Activated CD4-positive, alpha-beta T cell treated with anti-CD3 and anti-CD28 coated beads, Interleukin-2, amount 10 ng/mL, durations not matched to agents 7 days and 5 days (primary cell): ENCODE measurements around the gene ATP9B. TPM values are rescaled to one million over a fixed set of nuclear protein-coding genes. Genes with fewer than 3 reads are reported as not detected.
"Not testable (repeated sequence)": the region's sequence is repeated elsewhere in the genome, so short reads cannot be mapped to it uniquely, and the experiment has no call there.

Experiments
- CTCF ChIA-PET: fragments of 350-600 bp; sonication (Branson Sonifier 250); formaldehyde crosslinking; loops from one replicate; lab custom pipeline; 2021; ENCODE audit warnings: antibody characterized with exemption; lab: Charles Lee
- POLR2A ChIA-PET: fragments of 350-600 bp; sonication (Branson Sonifier 250); formaldehyde crosslinking; loops from one replicate; lab custom pipeline; 2021; ENCODE audit warnings: antibody characterized with exemption; lab: Charles Lee
- DNase-seq: peaks from one replicate; pipeline ENCODE4 v3.0.0-alpha.2; 2020
- H3K27ac Mint-ChIP-seq: one replicate; pipeline ENCODE4 v1.8.0; 2021; ENCODE audit warnings: mild to moderate bottlenecking, moderate library complexity, mixed read lengths
- H3K27me3 Mint-ChIP-seq: one replicate; pipeline ENCODE4 v1.8.0; 2021; ENCODE audit warnings: mixed read lengths
- H3K36me3 Mint-ChIP-seq: one replicate; pipeline ENCODE4 v1.8.0; 2021; ENCODE audit warnings: low read depth, mixed read lengths
- H3K4me1 Mint-ChIP-seq: one replicate; pipeline ENCODE4 v1.8.0; 2021; ENCODE audit warnings: mixed read lengths
- H3K4me3 Mint-ChIP-seq: one replicate; pipeline ENCODE4 v1.8.0; 2021; ENCODE audit warnings: mild to moderate bottlenecking, moderate library complexity, mixed read lengths
- H3K9me3 Mint-ChIP-seq: one replicate; pipeline ENCODE4 v1.8.0; 2021; ENCODE audit warnings: mixed read lengths
- total RNA-seq, 2 experiments: library from RNA; stranded (reverse); gene quantifications; one replicate each; pipeline ENCODE4 v1.2.3, GENCODE V29; 2021

Gene ATP9B
- total RNA-seq, 2 experiments from 2014 or later = 29.8 to 30.5 TPM

DNA sequence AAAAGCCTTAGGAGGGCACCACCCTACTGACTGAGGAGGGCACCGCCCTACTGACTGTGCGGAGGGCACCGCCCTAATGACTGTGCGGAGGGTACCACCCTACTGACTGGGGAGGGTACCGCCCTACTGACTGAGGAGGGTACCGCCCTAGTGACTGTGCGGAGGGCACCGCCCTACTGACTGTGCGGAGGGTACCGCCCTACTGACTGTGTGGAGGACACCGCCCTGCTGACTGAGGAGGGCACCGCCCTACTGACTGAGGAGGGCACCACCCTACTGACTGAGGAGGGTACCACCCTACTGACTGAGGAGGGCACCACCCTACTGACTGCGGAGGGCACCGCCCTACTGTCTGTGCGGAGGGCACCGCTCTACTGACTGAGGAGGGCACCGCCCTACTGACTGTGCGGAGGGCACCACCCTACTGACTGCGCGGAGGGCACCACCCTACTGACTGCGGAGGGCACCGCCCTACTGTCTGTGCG lies 176.4 kb downstream of the ATP9B start:
- CTCF ChIA-PET = no interaction called here
- Mint-ChIP-seq H3K4me1 (peaks cover 12% of the 10 kb centered on the region), H3K27ac (peak overlapping the region; percentile 75), H3K36me3 (no peaks in the 10 kb centered on the region), H3K9me3 (no peaks in the 10 kb centered on the region), H3K4me3 (no peak overlapping the region), H3K27me3 (no peaks in the 10 kb centered on the region)
- peak; percentile 37 for DNase-seq
- POLR2A ChIA-PET = no interaction called here

DNA sequence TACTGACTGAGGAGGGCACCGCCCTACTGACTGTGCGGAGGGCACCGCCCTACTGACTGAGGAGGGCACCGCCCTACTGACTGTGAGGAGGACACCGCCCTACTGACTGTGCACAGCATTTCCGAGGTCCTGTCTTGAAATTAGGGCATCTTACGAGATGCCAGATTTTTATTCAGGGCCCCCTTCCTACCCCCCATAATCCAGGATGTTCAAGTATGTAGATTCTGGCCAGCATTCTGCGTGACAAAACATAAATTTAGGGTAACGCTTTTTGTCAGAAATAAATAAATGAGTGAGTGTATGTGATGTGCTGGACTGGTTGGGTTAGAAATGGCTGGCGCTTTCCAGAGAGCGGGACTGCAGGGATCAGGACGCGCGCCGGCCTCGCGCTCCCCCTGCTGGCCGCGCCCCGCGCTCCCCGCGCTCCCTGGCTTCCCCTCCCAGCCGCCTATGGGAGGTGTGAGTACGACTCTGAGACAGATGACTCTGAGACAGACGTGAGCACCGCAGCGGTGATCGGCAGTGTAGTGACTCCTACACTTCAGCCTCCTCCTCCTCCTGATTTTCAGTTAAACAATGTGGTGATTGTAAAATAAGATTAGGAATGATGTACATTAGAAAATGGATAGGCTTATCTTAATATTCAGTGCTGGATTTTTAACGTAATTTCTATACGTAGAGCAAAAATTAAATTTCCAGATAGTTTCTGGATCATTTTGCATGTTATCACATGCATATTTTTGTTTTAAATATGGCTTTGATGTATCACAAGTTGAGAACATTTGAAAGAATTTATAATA lies 177.3 kb downstream of the ATP9B start:
- Mint-ChIP-seq H3K27ac (peak overlapping the region; percentile 85), H3K9me3 (no peaks in the 10 kb centered on the region), H3K4me3 (peak overlapping the region; percentile 55), H3K4me1 (peaks cover 12% of the 10 kb centered on the region), H3K36me3 (no peaks in the 10 kb centered on the region), H3K27me3 (no peaks in the 10 kb centered on the region)
- POLR2A ChIA-PET = no interaction called here
- DNase-seq = peak; percentile 67
- CTCF ChIA-PET = no interaction called here

DNA sequence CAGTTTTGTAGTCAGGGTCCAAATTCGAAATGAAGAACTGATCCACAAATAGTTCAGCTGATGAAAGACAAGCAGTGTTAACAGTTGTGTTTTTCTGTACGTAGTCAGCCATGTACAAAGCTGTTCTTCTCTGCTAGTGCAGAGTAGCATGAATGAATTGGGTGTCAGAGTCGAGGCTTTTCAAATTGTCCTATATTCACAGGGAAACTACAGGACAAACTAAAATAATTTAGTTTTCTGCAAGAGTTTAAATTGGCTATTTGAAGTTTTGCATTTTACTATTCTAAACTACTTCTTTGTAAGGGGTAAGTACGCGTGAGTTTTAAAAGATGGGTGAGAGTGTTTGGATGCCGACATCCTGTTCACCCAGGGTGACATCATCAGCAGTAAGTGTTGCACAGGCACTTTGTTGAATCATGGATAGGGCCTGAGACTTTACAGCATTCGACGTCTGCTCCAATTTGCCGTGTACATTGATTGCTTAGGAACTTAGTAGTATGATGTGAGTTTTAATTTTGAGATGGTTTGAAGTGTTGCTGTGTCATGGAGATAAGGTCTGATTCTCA lies 179.4 kb downstream of the ATP9B start:
- Mint-ChIP-seq H3K27me3 (no peaks in the 10 kb centered on the region), H3K9me3 (no peaks in the 10 kb centered on the region), H3K36me3 (no peaks in the 10 kb centered on the region), H3K4me1 (peaks cover 12% of the 10 kb centered on the region), H3K4me3 (no peak overlapping the region), H3K27ac (no peak overlapping the region)
- CTCF ChIA-PET = no interaction called here
- POLR2A ChIA-PET = no interaction called here
- no peak for DNase-seq

DNA sequence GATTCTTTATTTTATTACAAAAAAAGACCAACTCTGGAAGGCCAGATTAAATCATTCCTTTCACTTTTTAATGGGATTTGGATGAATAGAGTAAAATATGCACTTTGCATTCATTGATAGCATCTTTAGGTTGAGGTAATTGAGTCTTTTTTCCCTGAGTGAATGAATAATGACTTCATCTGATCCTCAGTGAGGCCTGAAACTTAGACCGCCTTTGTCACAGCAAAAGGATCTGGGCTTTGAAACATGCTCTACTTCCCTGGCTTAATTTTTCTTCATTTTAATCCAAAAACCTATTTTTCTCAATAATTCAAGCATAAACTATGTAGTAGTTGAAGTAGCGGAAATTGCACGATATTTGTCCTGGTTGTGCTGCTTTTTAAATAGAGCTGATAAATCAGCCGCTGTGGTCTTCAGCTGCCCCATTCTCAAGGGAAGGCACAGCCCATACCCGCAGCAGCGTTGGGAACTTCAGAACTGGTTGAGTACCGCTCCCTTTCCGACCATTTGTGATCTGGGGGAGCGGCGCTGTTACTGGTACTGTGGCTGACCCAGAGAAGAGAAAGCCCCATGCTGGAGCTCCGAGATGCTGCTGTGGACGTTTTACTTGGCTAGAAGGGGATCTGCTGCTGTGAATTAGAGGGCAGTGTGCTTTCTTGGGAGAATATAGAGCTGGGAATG lies 181.2 kb downstream of the ATP9B start:
- CTCF ChIA-PET = no interaction called here
- Mint-ChIP-seq H3K36me3 (peaks cover 2% of the 10 kb centered on the region), H3K4me1 (peaks cover 9% of the 10 kb centered on the region), H3K27ac (no peak overlapping the region), H3K4me3 (no peak overlapping the region), H3K9me3 (no peaks in the 10 kb centered on the region), H3K27me3 (no peaks in the 10 kb centered on the region)
- POLR2A ChIA-PET = no interaction called here
- no peak for DNase-seq

DNA sequence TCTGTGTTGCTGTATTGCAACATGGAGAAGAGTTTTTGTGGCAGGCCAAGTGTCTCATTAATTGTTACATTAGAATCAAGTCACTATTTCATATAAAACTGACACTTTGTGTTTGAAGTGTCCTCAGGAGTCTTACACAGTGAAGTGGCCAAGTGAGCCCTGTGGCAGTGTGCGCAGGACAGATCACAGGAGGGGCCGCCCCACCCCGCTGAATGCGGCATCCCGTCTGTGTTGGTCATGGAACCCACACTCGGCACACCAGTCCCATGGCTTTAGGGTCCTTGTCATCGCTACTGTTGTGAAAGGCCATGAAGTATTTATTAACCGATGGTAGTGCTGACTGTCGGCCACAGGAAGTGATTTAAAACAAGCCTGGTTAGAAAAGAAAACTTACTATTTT lies 181.8 kb downstream of the ATP9B start:
- Mint-ChIP-seq H3K27ac (no peak overlapping the region), H3K36me3 (peaks cover 2% of the 10 kb centered on the region), H3K9me3 (no peaks in the 10 kb centered on the region), H3K4me1 (peaks cover 9% of the 10 kb centered on the region), H3K27me3 (no peaks in the 10 kb centered on the region), H3K4me3 (no peak overlapping the region)
- POLR2A ChIA-PET = no interaction called here
- CTCF ChIA-PET = no interaction called here
- DNase-seq = no peak

DNA sequence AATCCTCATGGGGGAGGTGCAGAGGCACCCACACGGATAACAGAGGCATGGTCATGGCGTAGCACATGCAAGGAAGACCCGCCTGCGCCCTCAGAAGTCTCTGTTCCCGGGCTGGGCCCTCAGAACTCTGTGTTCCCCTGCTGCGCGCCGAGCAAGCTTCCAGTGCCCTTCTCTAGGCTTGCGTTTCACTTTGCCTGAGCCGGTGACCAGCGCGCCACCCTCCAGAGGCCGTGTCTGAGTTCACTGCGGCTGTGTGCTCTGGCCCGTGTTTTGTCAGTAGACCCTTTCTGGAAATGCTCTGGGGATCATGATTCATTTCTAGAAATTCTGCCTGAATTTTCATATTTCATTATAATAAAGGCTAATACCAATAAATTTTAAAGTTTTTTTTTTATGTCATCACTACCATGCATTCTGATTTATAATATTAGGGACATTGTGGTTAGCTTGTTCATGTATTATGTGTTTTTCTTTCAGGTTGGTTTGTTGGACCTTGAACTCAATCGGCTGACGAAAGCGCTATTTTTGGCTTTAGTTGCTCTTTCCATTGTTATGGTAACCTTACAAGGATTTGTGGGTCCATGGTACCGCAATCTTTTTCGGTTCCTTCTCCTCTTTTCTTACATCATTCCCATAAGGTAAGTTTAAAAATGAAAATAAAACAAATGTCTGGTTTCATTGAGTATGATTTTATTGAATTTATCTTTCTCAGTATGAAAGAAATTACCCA lies 183.9 kb downstream of the ATP9B start:
- H3K9me3 Mint-ChIP-seq = no peaks in the 10 kb centered on the region
- no peak overlapping the region for H3K27ac Mint-ChIP-seq
- H3K4me3 Mint-ChIP-seq = no peak overlapping the region
- H3K27me3 Mint-ChIP-seq = no peaks in the 10 kb centered on the region
- ChIA-PET POLR2A (no interaction called here), CTCF (no interaction called here)
- H3K36me3 Mint-ChIP-seq = peaks cover 2% of the 10 kb centered on the region
- H3K4me1 Mint-ChIP-seq = peaks cover 2% of the 10 kb centered on the region
- no peak for DNase-seq

DNA sequence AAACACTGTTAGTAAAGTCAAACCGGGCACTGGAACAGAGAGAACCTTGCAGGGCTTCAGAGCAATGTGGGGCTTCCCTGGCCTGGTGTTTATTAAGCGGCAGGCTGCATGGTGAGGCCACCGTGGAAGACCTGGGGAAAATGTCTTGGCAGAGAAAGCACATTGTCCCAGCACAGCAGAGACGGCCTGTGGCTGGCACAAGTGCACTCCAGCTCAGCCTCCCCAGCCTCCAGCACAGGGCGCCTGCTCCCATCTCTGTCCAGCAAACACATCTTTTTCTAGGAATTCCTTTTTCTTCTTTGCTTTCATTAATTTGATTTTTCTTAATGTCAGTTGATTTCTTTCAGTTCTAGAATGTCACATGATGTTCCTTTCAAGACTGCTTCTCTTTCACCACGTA lies 188.3 kb downstream of the ATP9B start:
- Mint-ChIP-seq H3K4me1 (no peaks in the 10 kb centered on the region), H3K36me3 (peaks cover 7% of the 10 kb centered on the region), H3K27ac (no peak overlapping the region), H3K9me3 (no peaks in the 10 kb centered on the region), H3K27me3 (no peaks in the 10 kb centered on the region), H3K4me3 (no peak overlapping the region)
- no peak for DNase-seq
- ChIA-PET POLR2A (no interaction called here), CTCF (no interaction called here)

DNA sequence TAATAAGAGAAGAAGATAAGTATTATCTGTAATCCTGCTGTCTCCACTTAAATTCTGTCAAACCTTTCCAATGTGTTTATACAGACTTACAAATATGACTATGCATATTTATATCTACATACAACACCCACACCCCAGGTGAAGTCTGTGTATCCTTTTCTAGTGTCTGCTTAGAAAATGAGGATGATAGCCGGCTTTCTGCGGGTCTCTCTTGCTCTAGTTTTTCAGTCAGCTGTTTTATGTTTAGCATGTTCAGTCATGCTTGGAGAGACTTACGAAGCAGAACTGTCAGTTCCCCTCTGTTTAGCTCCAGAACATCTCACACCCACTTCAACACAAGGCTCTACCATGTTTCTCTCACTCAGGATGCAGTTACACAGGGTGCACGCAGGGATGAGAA lies 189.3 kb downstream of the ATP9B start:
- CTCF ChIA-PET = no interaction called here

DNA sequence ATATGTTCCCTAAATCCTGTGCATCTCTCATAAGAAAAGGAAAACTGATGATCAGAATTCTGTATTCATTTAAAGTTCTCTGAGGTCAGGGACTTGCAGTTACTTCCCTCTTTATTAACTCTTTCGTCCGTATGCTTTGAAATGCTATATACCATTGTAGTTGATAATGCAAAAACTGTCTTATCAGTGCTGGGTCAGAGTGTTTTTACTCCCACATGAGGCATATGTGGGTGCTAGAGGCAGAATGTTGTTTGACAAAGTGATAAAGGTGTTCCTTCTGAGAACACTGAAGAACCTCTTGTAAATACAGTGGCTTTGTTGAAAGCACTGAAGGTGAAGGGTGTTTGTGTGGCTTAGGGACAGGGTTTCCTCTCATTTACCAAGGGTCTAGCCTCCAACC lies 190.0 kb downstream of the ATP9B start:
- H3K27ac Mint-ChIP-seq = no peak overlapping the region
- no peak overlapping the region for H3K4me3 Mint-ChIP-seq
- ChIA-PET POLR2A (no interaction called here), CTCF (no interaction called here)
- H3K4me1 Mint-ChIP-seq = no peaks in the 10 kb centered on the region
- H3K9me3 Mint-ChIP-seq = no peaks in the 10 kb centered on the region
- peaks cover 10% of the 10 kb centered on the region for H3K36me3 Mint-ChIP-seq
- H3K27me3 Mint-ChIP-seq = no peaks in the 10 kb centered on the region
- no peak for DNase-seq

More for the DNA sequence above, 189.3 kb downstream of the ATP9B start:
- H3K36me3 Mint-ChIP-seq = peaks cover 9% of the 10 kb centered on the region
- H3K4me1 Mint-ChIP-seq = no peaks in the 10 kb centered on the region
- POLR2A ChIA-PET = no interaction called here
- H3K27ac Mint-ChIP-seq = no peak overlapping the region
- no peaks in the 10 kb centered on the region for H3K9me3 Mint-ChIP-seq
- H3K27me3 Mint-ChIP-seq = no peaks in the 10 kb centered on the region
- H3K4me3 Mint-ChIP-seq = no peak overlapping the region
- DNase-seq = no peak

DNA sequence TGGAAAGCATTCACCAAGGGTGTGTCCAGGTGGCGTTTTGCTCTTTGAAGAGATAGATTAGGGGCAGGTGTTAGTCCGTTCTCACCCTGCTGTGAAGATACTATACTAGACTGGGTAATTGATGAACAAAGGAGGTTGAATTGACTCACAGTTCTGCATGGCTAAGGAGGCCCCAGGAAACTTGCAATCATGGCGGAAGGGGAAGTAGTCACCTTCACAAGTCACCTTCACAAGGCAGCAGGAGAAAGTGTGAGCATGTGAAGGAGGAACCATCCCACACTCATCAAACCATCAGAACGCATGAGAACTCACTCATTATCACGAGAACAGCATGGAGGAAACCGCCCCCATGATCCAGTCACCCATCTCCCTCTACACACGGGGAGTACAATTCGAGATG lies 190.8 kb downstream of the ATP9B start:
- no peak overlapping the region for H3K4me3 Mint-ChIP-seq
- peaks cover 12% of the 10 kb centered on the region for H3K36me3 Mint-ChIP-seq
- ChIA-PET POLR2A (no interaction called here), CTCF (no interaction called here)
- H3K9me3 Mint-ChIP-seq = peaks cover 4% of the 10 kb centered on the region
- no peaks in the 10 kb centered on the region for H3K4me1 Mint-ChIP-seq
- no peaks in the 10 kb centered on the region for H3K27me3 Mint-ChIP-seq
- no peak for DNase-seq
- no peak overlapping the region for H3K27ac Mint-ChIP-seq

DNA sequence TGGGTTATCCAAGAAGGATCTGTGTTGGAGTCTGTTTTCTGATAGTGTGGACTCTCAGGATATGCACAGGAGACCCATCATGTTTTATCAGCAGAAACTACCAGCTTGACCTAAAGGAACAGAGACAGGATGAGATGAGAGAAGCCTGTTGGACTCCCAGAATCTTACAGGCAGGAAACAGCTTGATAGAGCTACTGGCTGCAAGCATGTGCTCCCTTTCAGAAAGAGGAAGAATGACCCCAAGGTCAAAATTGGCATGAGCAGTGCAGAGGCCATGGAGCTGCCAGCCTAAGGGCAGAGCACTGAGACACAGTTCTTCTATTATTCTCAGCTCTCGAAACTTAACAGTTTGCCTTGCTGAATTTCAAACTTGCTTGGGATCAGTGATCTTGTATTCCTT lies 191.3 kb downstream of the ATP9B start:
- POLR2A ChIA-PET = no interaction called here
- no peak overlapping the region for H3K27ac Mint-ChIP-seq
- H3K36me3 Mint-ChIP-seq = peaks cover 16% of the 10 kb centered on the region
- H3K27me3 Mint-ChIP-seq = no peaks in the 10 kb centered on the region
- no peak overlapping the region for H3K4me3 Mint-ChIP-seq
- no peak for DNase-seq
- CTCF ChIA-PET = interaction anchor here (0.6 kb wide), 1 partner anchor 94 kb away, joined by 3 read pairs; no protein-coding TSS in a partner anchor
- H3K4me1 Mint-ChIP-seq = no peaks in the 10 kb centered on the region
- H3K9me3 Mint-ChIP-seq = peaks cover 7% of the 10 kb centered on the region

DNA sequence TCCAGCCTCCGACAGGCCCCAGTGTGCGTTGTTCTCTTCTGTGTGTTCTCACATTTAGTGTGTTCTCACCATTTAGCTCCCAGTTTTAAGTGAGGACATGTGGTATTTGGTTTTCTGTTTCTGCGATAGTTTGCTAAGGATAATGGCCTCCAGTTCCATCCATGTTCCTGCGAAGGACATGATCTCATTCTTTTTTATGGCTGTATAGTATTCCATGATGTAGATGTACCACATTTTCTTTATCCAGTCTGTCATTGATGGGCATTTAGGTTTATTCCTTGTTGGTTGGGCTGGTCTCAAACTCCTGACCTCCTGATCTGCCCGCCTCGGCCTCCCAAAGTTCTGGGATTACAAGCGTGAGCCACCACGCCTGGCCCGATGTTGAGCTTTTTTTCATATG lies 195.9 kb downstream of the ATP9B start:
- H3K4me3 Mint-ChIP-seq, POLR2A ChIA-PET, DNase-seq, H3K27ac Mint-ChIP-seq, H3K4me1 Mint-ChIP-seq, H3K27me3 Mint-ChIP-seq, CTCF ChIA-PET: not testable (repeated sequence)
- peaks cover 19% of the 10 kb centered on the region for H3K36me3 Mint-ChIP-seq
- peaks cover 11% of the 10 kb centered on the region for H3K9me3 Mint-ChIP-seq

DNA sequence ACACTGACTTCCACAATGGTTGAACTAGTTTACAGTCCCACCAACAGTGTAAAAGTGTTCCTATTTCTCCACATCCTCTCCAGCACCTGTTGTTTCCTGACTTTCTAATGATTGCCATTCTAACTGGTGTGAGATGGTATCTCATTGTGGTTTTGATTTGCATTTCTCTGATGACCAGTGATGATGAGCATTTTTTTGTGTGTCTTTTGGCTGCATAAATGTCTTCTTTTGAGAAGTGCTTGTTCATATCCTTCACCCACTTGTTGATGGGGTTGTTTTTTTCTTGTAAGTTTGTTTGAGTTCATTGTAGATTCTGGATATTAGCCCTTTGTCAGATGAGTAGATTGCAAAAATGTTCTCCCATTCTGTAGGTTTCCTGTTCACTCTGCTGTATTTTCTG lies 202.6 kb downstream of the ATP9B start:
- H3K27me3 Mint-ChIP-seq, H3K27ac Mint-ChIP-seq, CTCF ChIA-PET, H3K9me3 Mint-ChIP-seq, POLR2A ChIA-PET, H3K4me3 Mint-ChIP-seq, DNase-seq: not testable (repeated sequence)
- Mint-ChIP-seq H3K36me3 (peaks cover 18% of the 10 kb centered on the region), H3K4me1 (peaks cover 17% of the 10 kb centered on the region)
